Skeletal muscle satellite cell (primary cell): Measurements from ENCODE around the gene KRT7.

ENCODE experiments used
- H3K27me3 ChIP-seq: 2 replicates; pipeline ENCODE4 v1.7.0; 2013; ENCODE audit warnings: low read length; ENCODE audit not compliant: control insufficient read depth, insufficient read depth
- H3K36me3 ChIP-seq: 2 replicates; pipeline ENCODE4 v1.7.0; 2013; ENCODE audit warnings: mild to moderate bottlenecking, control low read depth, low read length; ENCODE audit not compliant: insufficient read depth
- H3K4me1 ChIP-seq: 2 replicates; pipeline ENCODE4 v1.7.0; 2013; ENCODE audit warnings: low read length; ENCODE audit not compliant: control insufficient read depth, insufficient read depth
- H3K4me2 ChIP-seq: 2 replicates; pipeline ENCODE4 v1.7.0; 2013; ENCODE audit warnings: mild to moderate bottlenecking, low read length
- H3K4me3 ChIP-seq: 2 replicates; pipeline ENCODE4 v1.7.0; 2013; ENCODE audit warnings: low read length
- H3K9ac ChIP-seq: 2 replicates; pipeline ENCODE4 v1.7.0; 2013; ENCODE audit warnings: mild to moderate bottlenecking, low read depth, low read length, moderate library complexity
- H3K9me3 ChIP-seq: replicated peaks from 2 replicates; pipeline ENCODE4 v1.7.0; 2013; ENCODE audit warnings: mild to moderate bottlenecking, control low read depth, low read length

Gene KRT7

GRCh38 chr12:52244615-52244994 is 11.6 kb downstream of the KRT7 start:
- H3K4me1 ChIP-seq: peaks cover 77% of the 10 kb centered on the region
- H3K27me3 ChIP-seq: no peaks in the 10 kb centered on the region
- H3K36me3 ChIP-seq: no peaks in the 10 kb centered on the region
- peak overlapping the region; percentile 53 for H3K4me3 ChIP-seq
- peak overlapping the region; percentile 85 for H3K9ac ChIP-seq
- peak overlapping the region; percentile 78 for H3K4me2 ChIP-seq
- no peaks in the 10 kb centered on the region for H3K9me3 ChIP-seq

- Histone ChIP-seq H3K9ac (peak overlapping the region; percentile 10), H3K4me1 (peaks cover 77% of the 10 kb centered on the region), H3K4me2 (peak overlapping the region; percentile 35), H3K36me3 (no peaks in the 10 kb centered on the region), H3K4me3 (no peak overlapping the region), H3K27me3 (no peaks in the 10 kb centered on the region), H3K9me3 (no peaks in the 10 kb centered on the region)
Measured at GRCh38 chr12:52245259-52245961, 12.4 kb downstream of the KRT7 start.

DNA sequence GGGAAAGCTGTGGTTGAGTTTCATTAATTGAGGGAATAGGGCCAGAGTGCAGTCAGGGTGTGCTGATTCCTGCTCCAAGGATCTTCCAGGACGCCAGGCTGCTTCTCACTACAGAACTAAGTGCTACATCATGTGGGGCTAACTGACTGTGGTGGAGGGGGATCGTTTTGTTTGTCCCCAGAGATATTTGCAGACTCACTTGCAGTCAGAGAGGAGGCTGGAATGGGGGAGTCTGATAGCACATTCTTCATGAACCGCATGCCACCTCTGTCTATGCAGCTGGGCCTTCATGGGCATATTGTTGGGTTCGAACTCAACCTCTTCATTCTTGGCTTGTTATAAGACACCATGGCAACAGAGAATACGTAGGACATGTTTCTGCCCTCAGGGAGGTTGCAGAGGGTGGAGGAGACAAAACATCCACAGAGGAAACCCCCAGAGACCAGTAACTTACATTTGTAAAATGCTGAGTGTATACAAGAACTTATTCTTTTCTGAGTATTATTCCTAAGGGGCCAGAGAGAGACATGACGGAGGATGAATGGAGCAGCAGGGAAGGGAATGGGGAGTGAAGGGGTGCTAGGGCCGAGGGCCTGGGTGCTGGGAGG is 13.0 kb downstream of the KRT7 start:
- Histone ChIP-seq H3K27me3 (no peaks in the 10 kb centered on the region), H3K4me2 (peak overlapping the region; percentile 35), H3K9me3 (no peaks in the 10 kb centered on the region), H3K36me3 (no peaks in the 10 kb centered on the region), H3K9ac (no peak overlapping the region), H3K4me1 (peaks cover 75% of the 10 kb centered on the region), H3K4me3 (no peak overlapping the region)

DNA sequence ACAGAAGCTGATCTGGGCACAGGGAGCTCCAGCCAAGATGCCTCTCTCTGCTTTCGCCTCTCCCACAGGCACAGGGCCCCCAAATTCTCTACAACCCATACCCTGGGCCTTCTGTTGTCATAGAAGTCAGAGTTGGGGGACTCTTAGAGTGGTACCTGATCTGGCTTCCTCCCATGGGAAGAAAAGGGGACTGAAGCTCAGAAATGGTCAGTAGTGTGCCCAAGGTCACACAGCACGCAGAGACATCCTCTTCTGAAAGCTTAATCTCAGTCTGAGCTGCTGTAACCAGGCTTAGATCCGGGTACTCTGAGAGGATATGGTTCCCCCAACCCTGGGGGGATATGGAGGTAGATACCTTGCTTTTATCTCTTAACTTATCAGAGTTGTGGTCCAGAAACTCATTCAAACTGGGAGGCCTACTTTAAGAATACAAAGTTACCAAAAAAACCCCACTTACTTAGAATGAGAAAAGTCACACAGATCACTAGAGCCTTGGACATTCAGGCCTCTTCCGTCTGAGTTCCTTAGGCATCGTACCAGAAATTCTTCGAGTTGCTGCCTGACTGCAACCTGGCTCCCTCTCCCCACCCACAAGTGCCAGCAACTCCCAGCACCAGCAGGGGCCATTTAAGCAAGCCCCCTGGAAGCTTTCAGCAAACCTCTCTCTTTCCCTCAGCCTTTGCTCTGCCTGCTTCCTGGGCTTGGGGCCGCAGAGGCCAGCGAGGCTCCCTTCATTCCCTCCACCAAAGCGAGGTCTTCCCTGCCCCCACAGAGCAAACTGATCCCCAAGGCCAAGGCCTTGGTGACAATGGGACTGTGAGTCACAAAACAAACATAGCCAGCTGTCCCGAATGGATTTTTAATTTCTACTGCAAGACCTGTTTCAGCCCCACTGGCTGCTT is 13.9 kb downstream of the KRT7 start:
- H3K4me3 ChIP-seq: no peak overlapping the region
- no peaks in the 10 kb centered on the region for H3K36me3 ChIP-seq
- peaks cover 69% of the 10 kb centered on the region for H3K4me1 ChIP-seq
- peak overlapping the region; percentile 33 for H3K4me2 ChIP-seq
- no peaks in the 10 kb centered on the region for H3K9me3 ChIP-seq
- no peaks in the 10 kb centered on the region for H3K27me3 ChIP-seq
- peak overlapping the region; percentile 17 for H3K9ac ChIP-seq

DNA sequence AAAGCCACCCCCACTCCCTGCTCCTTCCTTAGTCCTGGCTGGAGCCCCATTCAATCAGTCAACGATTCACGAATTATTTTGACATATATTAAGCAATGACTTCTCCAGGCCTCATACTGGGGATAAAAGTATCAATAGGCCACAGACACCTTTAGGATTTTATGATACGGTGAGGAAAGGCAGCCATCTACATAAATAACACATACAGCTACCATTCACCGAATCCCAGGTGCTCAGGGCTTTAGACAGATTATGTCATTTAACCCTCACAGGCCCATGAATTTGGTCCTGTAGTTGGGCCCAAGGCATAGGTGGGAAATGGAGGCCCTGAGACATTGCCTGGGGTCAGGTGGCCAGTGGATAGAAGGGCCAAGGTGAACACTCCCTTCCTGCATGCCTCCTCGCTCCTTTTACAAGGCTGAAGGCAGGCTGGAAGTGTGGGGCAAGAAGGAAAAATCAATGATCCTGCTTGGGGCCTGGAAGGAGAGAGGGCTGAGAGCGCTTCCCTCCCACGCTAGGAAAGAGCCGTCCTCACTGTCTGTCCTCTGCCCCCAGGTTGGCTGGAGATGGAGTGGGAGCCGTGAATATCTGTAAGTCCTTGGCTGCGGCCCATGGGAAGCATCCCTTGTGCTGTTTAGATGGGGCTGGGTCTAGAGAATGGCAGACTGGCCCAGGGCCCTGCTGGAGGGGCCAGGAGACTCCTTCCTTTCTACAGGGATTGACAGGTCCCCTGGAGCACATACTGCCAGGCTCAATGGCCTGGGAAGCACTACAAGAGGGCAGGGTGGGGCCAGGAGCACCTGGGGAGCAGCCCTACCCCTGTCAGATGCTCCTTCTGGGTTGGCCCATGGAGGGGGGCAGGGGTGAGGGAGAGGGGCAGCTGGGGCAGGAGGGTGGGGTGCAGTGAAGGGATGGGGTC is 14.8 kb downstream of the KRT7 start:
- Histone ChIP-seq H3K36me3 (no peaks in the 10 kb centered on the region), H3K27me3 (no peaks in the 10 kb centered on the region), H3K4me2 (peak overlapping the region; percentile 33), H3K9ac (peak overlapping the region; percentile 17), H3K4me1 (peaks cover 67% of the 10 kb centered on the region), H3K4me3 (no peak overlapping the region), H3K9me3 (no peaks in the 10 kb centered on the region)

DNA sequence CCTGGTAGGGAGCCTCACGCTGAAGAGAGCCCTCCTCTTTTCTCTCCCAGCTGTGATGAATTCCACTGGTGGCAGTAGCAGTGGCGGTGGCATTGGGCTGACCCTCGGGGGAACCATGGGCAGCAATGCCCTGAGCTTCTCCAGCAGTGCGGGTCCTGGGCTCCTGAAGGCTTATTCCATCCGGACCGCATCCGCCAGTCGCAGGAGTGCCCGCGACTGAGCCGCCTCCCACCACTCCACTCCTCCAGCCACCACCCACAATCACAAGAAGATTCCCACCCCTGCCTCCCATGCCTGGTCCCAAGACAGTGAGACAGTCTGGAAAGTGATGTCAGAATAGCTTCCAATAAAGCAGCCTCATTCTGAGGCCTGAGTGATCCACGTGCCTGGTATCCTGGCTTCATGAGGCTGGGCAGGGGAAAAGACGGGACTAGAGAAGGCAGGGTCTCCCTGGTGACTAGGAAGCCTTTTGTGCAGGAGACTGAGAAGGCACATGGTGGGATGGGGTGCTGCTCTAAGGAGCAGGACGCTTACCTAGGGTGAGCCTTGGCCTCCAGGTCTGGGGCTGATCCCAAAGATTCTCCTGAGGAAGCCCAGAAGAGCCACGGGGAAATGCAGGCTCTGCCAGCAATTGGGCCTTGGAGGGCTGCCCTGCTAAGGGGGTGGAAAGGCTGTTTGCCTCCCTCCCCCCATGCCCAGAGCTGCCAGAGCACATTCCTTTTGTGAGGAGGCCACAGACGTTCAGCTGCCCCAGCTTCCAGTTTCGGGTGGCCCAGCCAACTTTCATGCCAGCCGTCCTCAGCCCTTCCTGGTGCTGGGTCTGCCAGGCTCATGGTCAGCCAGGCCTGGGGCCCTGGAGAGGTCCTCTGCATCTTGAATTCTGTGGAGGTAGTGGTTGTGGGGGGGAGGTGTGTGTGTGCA is 15.8 kb downstream of the KRT7 start:
- Histone ChIP-seq H3K36me3 (no peaks in the 10 kb centered on the region), H3K4me2 (peak overlapping the region; percentile 16), H3K9me3 (no peaks in the 10 kb centered on the region), H3K4me3 (no peak overlapping the region), H3K27me3 (no peaks in the 10 kb centered on the region), H3K9ac (peak overlapping the region; percentile 48), H3K4me1 (peaks cover 58% of the 10 kb centered on the region)

DNA sequence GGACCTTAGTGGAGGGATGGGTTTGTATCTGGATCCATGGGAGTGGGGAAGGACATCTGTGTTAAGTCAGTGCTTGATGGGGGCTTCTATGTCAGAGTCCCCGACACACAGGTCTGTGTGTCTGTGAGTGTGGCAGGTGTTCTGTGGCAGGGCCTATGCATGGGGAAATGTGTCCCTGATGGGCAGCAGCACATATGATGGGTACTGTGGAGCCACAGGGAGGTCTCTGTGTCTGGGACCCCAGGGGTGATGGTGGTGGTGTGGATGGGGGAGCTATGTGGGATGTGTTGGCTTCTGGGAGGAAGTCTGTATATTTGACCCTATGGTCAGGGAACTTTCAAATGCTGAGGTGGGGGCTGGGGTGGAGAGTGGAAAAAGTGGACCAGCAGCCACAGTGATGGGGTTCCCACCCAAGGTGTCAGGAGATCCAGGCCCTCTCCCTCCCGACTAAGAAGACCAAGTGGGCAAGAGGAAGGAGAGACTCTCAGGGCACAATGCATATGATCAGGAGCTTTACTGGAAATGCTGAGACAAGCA is 16.5 kb downstream of the KRT7 start:
- H3K36me3 ChIP-seq: no peaks in the 10 kb centered on the region
- no peak overlapping the region for H3K4me3 ChIP-seq
- no peaks in the 10 kb centered on the region for H3K9me3 ChIP-seq
- H3K4me1 ChIP-seq: peaks cover 50% of the 10 kb centered on the region
- H3K9ac ChIP-seq: peak overlapping the region; percentile 48
- no peak overlapping the region for H3K4me2 ChIP-seq
- no peaks in the 10 kb centered on the region for H3K27me3 ChIP-seq

GRCh38 chr12:52250048-52250990 is 17.3 kb downstream of the KRT7 start:
- H3K9ac ChIP-seq: no peak overlapping the region
- no peaks in the 10 kb centered on the region for H3K9me3 ChIP-seq
- no peak overlapping the region for H3K4me3 ChIP-seq
- H3K27me3 ChIP-seq: no peaks in the 10 kb centered on the region
- H3K4me2 ChIP-seq: no peak overlapping the region
- no peaks in the 10 kb centered on the region for H3K36me3 ChIP-seq
- H3K4me1 ChIP-seq: peaks cover 43% of the 10 kb centered on the region

DNA sequence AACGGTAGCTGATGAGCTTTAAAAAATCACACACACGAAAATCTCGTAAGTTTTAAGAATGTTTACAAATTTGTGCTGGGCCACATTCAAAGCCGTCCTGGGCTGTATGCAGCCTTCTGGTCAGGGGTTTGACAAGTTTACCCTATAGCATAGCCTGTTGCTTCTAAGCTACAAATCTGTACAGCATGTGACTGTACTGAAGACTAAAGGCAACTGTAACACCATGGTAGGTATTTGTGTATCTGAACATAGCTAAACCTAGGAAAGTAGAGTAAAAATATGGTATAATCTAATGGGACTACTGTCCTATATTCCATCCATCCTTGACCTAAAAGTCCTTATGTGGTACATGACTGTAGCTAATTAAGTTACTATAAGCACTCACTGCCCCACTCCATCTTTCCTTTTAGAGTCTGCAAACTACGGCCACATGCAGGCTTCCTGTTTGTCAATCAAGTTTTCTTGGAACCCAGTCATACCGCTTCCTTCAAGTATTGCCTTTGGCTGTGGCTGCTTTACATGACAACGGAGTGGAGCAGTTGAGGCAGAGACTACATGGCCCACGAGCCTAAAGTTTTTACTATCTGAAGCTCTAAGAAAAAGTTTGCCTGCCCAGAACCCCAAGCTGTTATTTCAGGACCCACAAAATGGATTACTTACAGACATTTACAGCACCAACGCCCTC is 18.5 kb downstream of the KRT7 start:
- Histone ChIP-seq H3K9ac (no peak overlapping the region), H3K36me3 (no peaks in the 10 kb centered on the region), H3K27me3 (no peaks in the 10 kb centered on the region), H3K9me3 (no peaks in the 10 kb centered on the region), H3K4me1 (peaks cover 31% of the 10 kb centered on the region), H3K4me3 (no peak overlapping the region), H3K4me2 (no peak overlapping the region)
